Fibroblast of the aortic adventitia (primary cell): ENCODE measurements around the gene TEX36. TPM values are rescaled to one million over a fixed set of nuclear protein-coding genes. Genes with fewer than 3 reads are reported as not detected.
"Not testable (repeated sequence)": the region's sequence is repeated elsewhere in the genome, so short reads cannot be mapped to it uniquely, and the experiment has no call there.

Experiments
- DNase-seq: peaks from one replicate; pipeline ENCODE4 v3.0.0-alpha.2; 2010; ENCODE audit warnings: low read depth
- H3K4me3 ChIP-seq: 2 replicates; pipeline ENCODE4 v1.5.1; 2011; ENCODE audit warnings: low read depth, mild to moderate bottlenecking, control low read depth, low read length, moderate library complexity
- total RNA-seq: library from RNA; depleted of rRNA; stranded (reverse); fragments of >200 nt; gene quantifications from 2 replicates; pipeline ENCODE4 v1.2.3, GENCODE V29; 2012; ENCODE audit warnings: low replicate concordance
- TF ChIP-seq, protein P1 (sequence below): IDR thresholded peaks from 2 replicates; pipeline ENCODE4 v1.5.1; 2011; ENCODE audit warnings: mild to moderate bottlenecking, low read length, control low read depth, inconsistent platforms; ENCODE audit not compliant: insufficient read depth

Gene TEX36
- total RNA-seq, 1 donor = 2.1 TPM

DNA sequence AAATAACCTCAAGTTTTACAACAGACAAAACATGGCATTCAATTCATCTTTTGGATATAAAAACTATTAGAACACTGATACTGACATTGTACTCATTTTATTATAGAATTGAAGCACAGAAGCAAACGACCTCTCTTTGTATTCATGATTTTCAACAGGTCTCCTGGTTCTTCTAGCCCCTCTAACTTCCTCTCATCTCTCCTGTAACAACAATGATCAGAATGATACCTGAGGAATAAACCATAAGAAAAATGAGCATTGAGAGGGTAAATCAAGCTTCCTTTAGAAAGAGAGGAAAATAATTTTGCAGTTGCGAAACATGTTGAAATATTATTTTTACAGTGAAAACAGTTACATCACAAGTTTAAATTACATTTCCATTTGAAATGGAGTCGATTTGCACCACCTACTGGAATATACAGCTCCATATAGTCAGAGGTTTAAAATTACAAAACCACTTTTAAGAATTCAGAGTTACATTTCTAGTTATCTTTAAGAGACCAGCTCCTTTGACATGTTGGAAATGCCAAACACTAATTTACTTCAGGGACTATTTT, 17.5 kb upstream of the TEX36 start:
- TF ChIP-seq, protein P1, sequence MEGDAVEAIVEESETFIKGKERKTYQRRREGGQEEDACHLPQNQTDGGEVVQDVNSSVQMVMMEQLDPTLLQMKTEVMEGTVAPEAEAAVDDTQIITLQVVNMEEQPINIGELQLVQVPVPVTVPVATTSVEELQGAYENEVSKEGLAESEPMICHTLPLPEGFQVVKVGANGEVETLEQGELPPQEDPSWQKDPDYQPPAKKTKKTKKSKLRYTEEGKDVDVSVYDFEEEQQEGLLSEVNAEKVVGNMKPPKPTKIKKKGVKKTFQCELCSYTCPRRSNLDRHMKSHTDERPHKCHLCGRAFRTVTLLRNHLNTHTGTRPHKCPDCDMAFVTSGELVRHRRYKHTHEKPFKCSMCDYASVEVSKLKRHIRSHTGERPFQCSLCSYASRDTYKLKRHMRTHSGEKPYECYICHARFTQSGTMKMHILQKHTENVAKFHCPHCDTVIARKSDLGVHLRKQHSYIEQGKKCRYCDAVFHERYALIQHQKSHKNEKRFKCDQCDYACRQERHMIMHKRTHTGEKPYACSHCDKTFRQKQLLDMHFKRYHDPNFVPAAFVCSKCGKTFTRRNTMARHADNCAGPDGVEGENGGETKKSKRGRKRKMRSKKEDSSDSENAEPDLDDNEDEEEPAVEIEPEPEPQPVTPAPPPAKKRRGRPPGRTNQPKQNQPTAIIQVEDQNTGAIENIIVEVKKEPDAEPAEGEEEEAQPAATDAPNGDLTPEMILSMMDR = peak; percentile 49

DNA sequence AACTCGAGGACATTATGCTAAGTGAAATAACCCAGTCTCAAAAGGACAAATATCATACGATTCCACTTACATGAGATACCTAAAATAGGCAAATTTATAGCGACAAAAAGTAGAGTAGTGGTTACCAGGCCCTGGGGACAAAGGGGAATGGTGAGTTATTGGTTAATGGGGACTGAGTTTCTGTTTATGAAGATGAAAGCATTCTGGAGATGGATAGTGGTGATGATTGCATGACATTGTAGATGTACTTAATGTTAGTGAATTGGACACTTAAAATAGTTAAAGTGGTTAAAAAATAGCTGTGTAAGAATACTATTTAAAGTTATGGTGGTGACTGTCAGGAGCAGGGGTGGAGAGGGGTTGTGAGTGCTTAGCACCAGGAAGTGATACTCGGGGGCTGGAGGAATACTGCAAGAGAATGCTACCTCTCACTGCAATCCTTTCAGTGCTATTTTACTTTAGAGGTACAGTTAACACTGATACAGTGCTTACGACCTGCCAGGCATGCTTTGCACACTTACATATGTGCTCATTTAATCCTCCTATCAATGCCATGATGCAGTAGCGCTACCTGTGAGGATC, 16.7 kb upstream of the TEX36 start:
- TF ChIP-seq, protein P1 = no peak
- H3K4me3 ChIP-seq = no peak overlapping the region
- DNase-seq = no peak

More for the DNA sequence above, 17.5 kb upstream of the TEX36 start:
- peak; percentile 76 for DNase-seq
- no peak overlapping the region for H3K4me3 ChIP-seq

DNA sequence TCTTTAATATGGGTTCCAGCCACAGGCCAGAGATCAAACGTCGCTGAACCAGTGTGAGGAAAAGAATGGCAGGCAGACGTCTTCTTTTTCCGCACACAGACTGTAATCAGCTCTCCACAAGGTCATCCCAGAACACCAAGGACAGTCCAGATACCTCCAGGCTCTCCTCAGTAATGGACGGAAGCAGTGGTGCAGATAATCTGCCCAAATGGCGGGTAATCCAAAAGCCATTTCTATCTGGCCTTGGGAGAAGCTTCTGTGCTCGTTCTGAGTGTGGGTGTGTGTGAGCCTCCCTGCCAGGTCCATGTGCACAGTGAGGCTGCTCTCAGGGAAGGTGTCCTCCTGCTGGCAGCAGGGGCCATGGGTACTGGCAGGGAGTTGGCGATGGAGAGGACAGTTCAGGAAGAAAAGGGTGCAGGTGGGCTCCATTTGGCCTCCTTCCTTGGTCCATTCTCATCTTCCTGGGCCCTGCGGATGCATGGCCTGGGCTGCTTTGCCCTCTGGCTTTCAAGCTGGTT, 15.6 kb upstream of the TEX36 start:
- no peak overlapping the region for H3K4me3 ChIP-seq
- no peak for DNase-seq
- TF ChIP-seq, protein P1 = no peak

DNA sequence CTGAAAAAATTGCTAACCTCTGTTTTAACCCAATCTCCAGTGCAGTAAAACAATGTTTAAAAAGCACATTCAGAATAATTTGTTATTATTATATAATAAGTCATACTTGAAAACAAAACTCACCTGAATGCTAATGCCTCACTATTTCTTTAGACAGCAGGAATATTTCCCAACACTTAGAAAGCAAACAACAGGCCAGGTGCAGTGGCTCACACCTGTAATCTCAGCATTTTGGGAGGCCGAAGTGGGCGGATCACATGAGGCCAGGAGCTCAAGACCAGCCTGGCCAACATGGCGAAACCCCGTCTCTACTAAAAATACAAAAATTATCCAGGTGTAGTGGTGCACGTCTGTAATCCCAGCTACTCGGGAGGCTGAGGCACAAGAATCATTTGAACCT, 13.9 kb upstream of the TEX36 start:
- not testable (repeated sequence) for DNase-seq, H3K4me3 ChIP-seq

DNA sequence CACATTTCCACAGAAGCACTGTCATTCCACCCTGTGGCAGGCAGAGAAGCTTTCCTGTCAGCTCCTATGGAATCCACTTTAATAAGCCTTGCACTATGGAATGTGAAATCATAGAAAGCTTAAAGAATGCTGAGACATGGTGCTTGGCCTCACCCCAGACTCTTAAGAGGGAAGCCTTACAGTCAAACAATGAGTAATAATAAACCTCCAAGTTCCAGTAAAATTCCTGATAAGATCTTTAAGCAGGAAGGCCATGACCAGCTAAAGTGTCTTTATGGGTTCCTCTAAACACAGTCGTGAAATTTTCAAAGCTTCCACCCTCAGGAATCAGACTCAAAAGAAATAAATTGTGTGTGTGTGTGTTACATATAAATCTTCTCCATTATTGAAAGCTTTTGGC, 11.9 kb upstream of the TEX36 start:
- TF ChIP-seq, protein P1 = no peak
- peak; percentile 94 for DNase-seq
- H3K4me3 ChIP-seq = no peak overlapping the region

DNA sequence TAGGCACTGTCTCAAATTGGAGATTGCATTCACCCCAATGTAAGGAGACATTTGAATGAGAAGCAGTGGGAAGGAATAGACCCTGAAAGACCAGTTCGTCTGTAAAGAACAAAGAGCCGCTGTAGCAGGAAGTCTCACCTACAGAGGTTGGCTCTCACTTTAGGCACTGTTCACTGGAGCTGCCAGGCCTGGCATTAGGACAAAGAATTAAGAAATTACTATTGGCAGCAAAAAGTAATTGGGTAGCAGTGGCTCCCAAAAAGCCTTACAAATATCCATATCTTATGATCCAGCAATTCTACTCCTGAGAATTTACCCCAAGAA, 10.5 kb upstream of the TEX36 start:
- TF ChIP-seq, protein P1 = no peak
- no peak overlapping the region for H3K4me3 ChIP-seq
- DNase-seq = no peak

DNA sequence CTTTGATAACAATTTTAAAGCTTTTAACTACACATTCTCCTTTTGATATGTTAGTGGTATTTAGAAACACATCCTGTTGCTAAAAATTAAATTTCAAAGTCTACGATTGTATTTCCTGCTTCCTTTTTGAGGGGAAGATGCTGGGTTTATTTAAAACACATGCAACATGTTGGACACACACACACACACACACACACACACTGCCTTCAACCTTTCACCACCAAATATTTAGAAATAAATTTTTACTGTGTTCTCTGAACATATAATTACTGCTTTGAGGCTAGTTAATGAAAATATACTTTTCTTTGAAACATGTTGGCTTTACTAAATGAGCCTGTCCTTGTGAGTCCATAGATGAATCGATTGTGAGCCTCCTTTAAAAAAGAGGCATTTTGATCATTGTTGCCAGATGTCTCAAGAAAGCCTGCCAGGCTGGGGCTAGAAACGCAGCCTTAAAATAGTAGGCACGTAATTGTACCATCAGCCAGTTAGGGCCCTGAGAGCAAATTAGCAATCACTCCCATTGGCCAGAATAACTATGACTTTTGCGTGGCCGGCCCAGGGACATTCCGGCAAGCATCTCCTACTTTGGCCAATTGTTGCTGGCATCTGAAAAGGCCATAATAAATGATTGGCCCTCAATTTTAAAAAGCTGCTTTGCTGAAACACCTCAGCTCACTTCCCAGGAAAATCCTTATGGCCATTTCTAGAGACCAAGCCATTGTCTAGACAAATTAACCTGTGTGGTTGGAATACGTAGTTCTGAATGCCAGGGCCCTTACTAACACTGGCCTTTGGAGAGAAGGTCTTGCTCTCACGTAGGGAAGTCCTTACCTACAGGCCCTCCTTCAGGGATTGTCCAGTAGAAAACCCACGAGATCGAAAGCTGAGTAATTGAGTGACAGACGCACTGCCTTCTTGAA, 9.9 kb upstream of the TEX36 start:
- no peak overlapping the region for H3K4me3 ChIP-seq
- TF ChIP-seq, protein P1 = no peak
- DNase-seq = peak; percentile 52
